Measurements from ENCODE around the gene PLCXD1.
"Not testable (repeated sequence)": the region's sequence is repeated elsewhere in the genome, so short reads cannot be mapped to it uniquely, and the experiment has no call there.

PLCXD1 gene

GRCh38 chrX:264006-264405 lies 17.2 kb upstream of the PLCXD1 start:
- DNase-seq (ENCODE audit: low read depth in 2 of 2) = not testable (repeated sequence)

GRCh38 chrX:264634-265455 lies 16.3 kb upstream of the PLCXD1 start:
- DNase-seq (ENCODE audit: low read depth in 2 of 2) = no peak

GRCh38 chrX:265502-265901 lies 15.7 kb upstream of the PLCXD1 start:
- DNase-seq (ENCODE audit: low read depth in 2 of 2) = no peak

GRCh38 chrX:267771-268261 lies 13.4 kb upstream of the PLCXD1 start:
- DNase-seq (ENCODE audit: low read depth in 2 of 2) = no peak

- no peak for DNase-seq (ENCODE audit: low read depth in 2 of 2)
Measured at GRCh38 chrX:270848-271367, 10.3 kb upstream of the PLCXD1 start.

- DNase-seq (ENCODE audit: low read depth in 2 of 2) = no peak
Measured at GRCh38 chrX:274904-275475, 6.2 kb upstream of the PLCXD1 start.

GRCh38 chrX:275476-275966 lies 5.7 kb upstream of the PLCXD1 start:
- no peak for DNase-seq (ENCODE audit: low read depth in 2 of 2)

GRCh38 chrX:275967-276580 lies 5.1 kb upstream of the PLCXD1 start:
- peak in 1 of 2 donors; percentile 31 for DNase-seq (ENCODE audit: low read depth in 2 of 2)

- DNase-seq (ENCODE audit: low read depth in 2 of 2) = no peak
Measured at GRCh38 chrX:276581-277201, 4.5 kb upstream of the PLCXD1 start.

- DNase-seq (ENCODE audit: low read depth in 2 of 2) = not testable (repeated sequence)
Measured at GRCh38 chrX:279757-280604, 1.2 kb upstream of the PLCXD1 start.

GRCh38 chrX:280722-281121 lies 459 bp upstream of the PLCXD1 start:
- not testable (repeated sequence) for DNase-seq (ENCODE audit: low read depth in 2 of 2)

- not testable (repeated sequence) for DNase-seq (ENCODE audit: low read depth in 2 of 2)
Measured at GRCh38 chrX:282000-282681, 960 bp downstream of the PLCXD1 start.

- peak; percentile 85 to 87 for DNase-seq (ENCODE audit: low read depth in 2 of 2)
Measured at GRCh38 chrX:283115-283845, 2.1 kb downstream of the PLCXD1 start.

GRCh38 chrX:285076-285677 lies 4.0 kb downstream of the PLCXD1 start:
- no peak for DNase-seq (ENCODE audit: low read depth in 2 of 2)

- no peak for DNase-seq (ENCODE audit: low read depth in 2 of 2)
Measured at GRCh38 chrX:287670-288069, 6.5 kb downstream of the PLCXD1 start.

- DNase-seq (ENCODE audit: low read depth in 2 of 2) = no peak
Measured at GRCh38 chrX:288561-288991, 7.4 kb downstream of the PLCXD1 start.

- DNase-seq (ENCODE audit: low read depth in 2 of 2) = no peak
Measured at GRCh38 chrX:290476-291166, 9.4 kb downstream of the PLCXD1 start.

GRCh38 chrX:291411-291901 lies 10.3 kb downstream of the PLCXD1 start:
- no peak for DNase-seq (ENCODE audit: low read depth in 2 of 2)
